SHP77 treated with DMSO at 0.1 percent for 48 hours (cell line): ENCODE results near the gene P3H3.

Experiments
- DNase-seq: peaks from one replicate; lab custom pipeline; 2025; lab: John Stamatoyannopoulos, UW

Gene P3H3

GRCh38 chr12:6827982-6828780 lies at the start of gene P3H3:
P3H3 (plus strand) TSS chr12:6828407; CDS start chr12:6828441, 34 bp downstream.
- no peak for DNase-seq

- peak; percentile 56 for DNase-seq
These were observed 49.3 kb upstream of the P3H3 start for GRCh38 chr12:6778574-6779550.

- DNase-seq, result no peak
These were observed 48.3 kb upstream of the P3H3 start for GRCh38 chr12:6779708-6780432.

GRCh38 chr12:6780573-6780972 lies 47.6 kb upstream of the P3H3 start:
- DNase-seq, result no peak

- DNase-seq, result no peak
These were observed 46.1 kb upstream of the P3H3 start for GRCh38 chr12:6782119-6782518.

GRCh38 chr12:6782850-6783566 lies 45.2 kb upstream of the P3H3 start:
- DNase-seq, result no peak

- no peak for DNase-seq
These were observed 44.4 kb upstream of the P3H3 start for GRCh38 chr12:6783828-6784227.

GRCh38 chr12:6784296-6784695 lies 43.9 kb upstream of the P3H3 start:
- DNase-seq, result no peak

- DNase-seq, result no peak
These were observed 43.4 kb upstream of the P3H3 start for GRCh38 chr12:6784761-6785160.

- no peak for DNase-seq
These were observed 41.7 kb upstream of the P3H3 start for GRCh38 chr12:6786416-6787094.

GRCh38 chr12:6787309-6787708 lies 40.9 kb upstream of the P3H3 start:
- no peak for DNase-seq

- DNase-seq, result no peak
These were observed 39.0 kb upstream of the P3H3 start, which contains the start of gene CD4 for GRCh38 chr12:6788972-6789924. CD4 (plus strand) TSS chr12:6789528; CDS start chr12:6800139, 10,611 bp downstream.

- DNase-seq, result no peak
These were observed 37.6 kb upstream of the P3H3 start for GRCh38 chr12:6790496-6791150.

- no peak for DNase-seq
These were observed 36.2 kb upstream of the P3H3 start for GRCh38 chr12:6791931-6792520.

- no peak for DNase-seq
These were observed 35.5 kb upstream of the P3H3 start for GRCh38 chr12:6792522-6793201.

GRCh38 chr12:6795088-6795487 lies 33.1 kb upstream of the P3H3 start:
- no peak for DNase-seq

GRCh38 chr12:6796576-6796975 lies 31.6 kb upstream of the P3H3 start:
- no peak for DNase-seq

- DNase-seq, result no peak
These were observed 29.1 kb upstream of the P3H3 start for GRCh38 chr12:6799147-6799546.
